Liver (tissue), 9 donors: Measurements from ENCODE around the gene AMZ1. TPM values are rescaled to one million over a fixed set of nuclear protein-coding genes. Genes with fewer than 3 reads are reported as not detected.

Source experiments
- DNase-seq: peaks from one replicate; pipeline ENCODE4 v3.0.0-alpha.2; 2017; ENCODE audit warnings: low spot score
- H3K27ac ChIP-seq, 2 donors: one replicate each; pipeline ENCODE4 v1.7.0; 2013; ENCODE audit warnings: inconsistent platforms in 2 of 2, low read length in 2 of 2, control low read depth in 1 of 2, low read depth in 1 of 2, mild to moderate bottlenecking in 1 of 2
- H3K27me3 ChIP-seq, 4 donors: one replicate each; pipeline versions ENCODE4 v1.6.1 to v1.7.0; 2013; ENCODE audit warnings: low read length in 3 of 4, inconsistent platforms in 1 of 4, mild to moderate bottlenecking in 1 of 4, moderate library complexity in 1 of 4; ENCODE audit not compliant: control insufficient read depth in 4 of 4, insufficient read depth in 4 of 4
- H3K36me3 ChIP-seq, 4 donors: one replicate each; pipeline versions ENCODE4 v1.6.1 to v1.7.0; 2013; ENCODE audit warnings: low read length in 3 of 4, mild to moderate bottlenecking in 3 of 4, low read depth in 1 of 4, moderate library complexity in 1 of 4; ENCODE audit not compliant: control insufficient read depth in 4 of 4, insufficient read depth in 3 of 4
- H3K4me1 ChIP-seq, 4 donors: one replicate each; pipeline versions ENCODE4 v1.6.1 to v1.7.0; 2013; ENCODE audit warnings: low read length in 3 of 4, mild to moderate bottlenecking in 3 of 4, moderate library complexity in 1 of 4; ENCODE audit not compliant: control insufficient read depth in 4 of 4, insufficient read depth in 4 of 4
- H3K4me3 ChIP-seq, 3 donors: one replicate each; pipeline versions ENCODE4 v1.6.1 to v1.7.0; 2013; ENCODE audit warnings: low read length in 3 of 3, control low read depth in 1 of 3, low read depth in 1 of 3, mild to moderate bottlenecking in 1 of 3
- H3K9ac ChIP-seq, 2 donors: one replicate each; pipeline ENCODE4 v1.7.0; 2013; ENCODE audit warnings: low read length in 2 of 2, mild to moderate bottlenecking in 2 of 2, moderate library complexity in 2 of 2, control low read depth in 1 of 2, low read depth in 1 of 2
- H3K9me3 ChIP-seq, 4 donors: one replicate each; pipeline versions ENCODE4 v1.6.1 to v1.7.0; 2013; ENCODE audit warnings: low read length in 3 of 4; ENCODE audit not compliant: control insufficient read depth in 4 of 4
- ATF3 ChIP-seq: IDR thresholded peaks from 2 replicates; pipeline ENCODE4 v1.6.1; 2016; ENCODE audit warnings: antibody characterized with exemption
- CTCF ChIP-seq: fragments of 150-350 bp; IDR thresholded peaks from 2 replicates; pipeline ENCODE4 v1.5.1; 2017; ENCODE audit warnings: improper control_type of control experiment, low read depth, low read length; ENCODE audit not compliant: missing input control
- EGR1 ChIP-seq, 2 donors: IDR thresholded peaks; 2 replicates each; pipeline ENCODE4 v1.6.1; 2016 to 2018; ENCODE audit warnings: antibody characterized with exemption in 2 of 2, low read depth in 2 of 2
- FOXA1 ChIP-seq: IDR thresholded peaks from 2 replicates; pipeline ENCODE4 v1.6.1; 2016; ENCODE audit warnings: antibody characterized with exemption
- FOXA2 ChIP-seq: IDR thresholded peaks from 2 replicates; pipeline ENCODE4 v1.6.1; 2016; ENCODE audit warnings: antibody characterized with exemption
- GABPA ChIP-seq, 2 donors: IDR thresholded peaks in 1 of 2; conservative IDR thresholded peaks in 1 of 2; 2 replicates each; pipeline ENCODE4 v1.6.1; 2016; ENCODE audit warnings: antibody characterized with exemption in 2 of 2, mild to moderate bottlenecking in 1 of 2, moderate library complexity in 1 of 2
- HNF4A ChIP-seq, 2 donors: conservative IDR thresholded peaks; 2 replicates each; pipeline ENCODE4 v1.6.1; 2016; ENCODE audit warnings: antibody characterized with exemption in 2 of 2, mild to moderate bottlenecking in 2 of 2
- HNF4G ChIP-seq: IDR thresholded peaks from 2 replicates; pipeline ENCODE4 v1.6.1; 2016; ENCODE audit warnings: antibody characterized with exemption
- JUND ChIP-seq, 2 donors: IDR thresholded peaks; 2 replicates each; pipeline ENCODE4 v1.6.1; 2016; ENCODE audit warnings: antibody characterized with exemption in 2 of 2
- MAX ChIP-seq: IDR thresholded peaks from 2 replicates; pipeline ENCODE4 v1.6.1; 2016; ENCODE audit warnings: antibody characterized with exemption
- NR2F2 ChIP-seq: IDR thresholded peaks from 2 replicates; pipeline ENCODE4 v1.6.1; 2016; ENCODE audit warnings: antibody characterized with exemption
- RAD21 ChIP-seq, 2 donors: IDR thresholded peaks; 2 replicates each; pipeline ENCODE4 v1.6.1; 2016; ENCODE audit warnings: antibody characterized with exemption in 2 of 2, mild to moderate bottlenecking in 2 of 2
- REST ChIP-seq: IDR thresholded peaks from 2 replicates; pipeline ENCODE4 v1.6.1; 2016; ENCODE audit warnings: antibody characterized with exemption, mild to moderate bottlenecking
- SP1 ChIP-seq: IDR thresholded peaks from 2 replicates; pipeline ENCODE4 v1.6.1; 2018; ENCODE audit warnings: antibody characterized with exemption, mild to moderate bottlenecking
- TAF1 ChIP-seq: conservative IDR thresholded peaks from 2 replicates; pipeline ENCODE4 v1.6.1; 2016; ENCODE audit warnings: antibody characterized with exemption, mild to moderate bottlenecking
- YY1 ChIP-seq: IDR thresholded peaks from 2 replicates; pipeline ENCODE4 v1.6.1; 2016; ENCODE audit warnings: antibody characterized with exemption, mild to moderate bottlenecking
- WGBS: extraction: QIAGEN DNeasy Blood & Tissue Kit; methylation state at CpG from one replicate; pipeline ENCODE4 v1.1.7; 2013; 5-methylcytosine and 5-hydroxymethylcytosine counted together
- polyA plus RNA-seq, 2 donors: library from polyadenylated mRNA; stranded (reverse) in 1 of 2; unstranded in 1 of 2; fragments of 200-250 nt in 1 of 2; fragments of >200 nt in 1 of 2; fragmentation: Nextera tagmentation in 1 of 2; extraction: Ambion mirVana in 1 of 2; gene quantifications; one replicate each; pipeline versions ENCODE4 v1.2.1 to v1.2.3, GENCODE V29; 2013 to 2015
- total RNA-seq, 2 donors: library from RNA; depleted of rRNA; stranded (reverse); fragments of >200 nt; gene quantifications; one replicate each; pipeline ENCODE4 v1.2.3, GENCODE V29; 2014
- donor health status: healthy.
- donor health status: healthy.
- donor health status: healthy.
- donor health status: healthy.
- donor health status: healthy.

AMZ1 gene
- total and polyA plus RNA-seq, 4 donors, result 0.10 to 1.3 (median 1.1) TPM; not detected in 1

GRCh38 chr7:2651847-2652735, 35.9 kb upstream of the AMZ1 start:
- TF ChIP-seq CTCF (no peak), REST (no peak), MAX (no peak), EGR1 (IDR thresholded peaks at IDR 0.05; ENCODE audit: low read depth in 2 of 2) (no peak), HNF4A (conservative IDR thresholded peaks at IDR 0.05) (no peak), JUND (IDR thresholded peaks at IDR 0.05) (no peak), GABPA (IDR thresholded peaks at IDR 0.05 in 1 of 2, conservative IDR thresholded peaks at IDR 0.05 in 1 of 2) (no peak), SP1 (no peak), YY1 (no peak), ATF3 (no peak), TAF1 (no peak), RAD21 (IDR thresholded peaks at IDR 0.05) (no peak), NR2F2 (no peak), FOXA1 (no peak)
- Histone ChIP-seq H3K4me3 (no peak overlapping the region), H3K27ac (no peak overlapping the region), H3K4me1 (no peaks in the 10 kb centered on the region), H3K36me3 (peaks cover 0 to 22% (median 8%) of the 10 kb centered on the region in 4 donors), H3K27me3 (no peaks in the 10 kb centered on the region), H3K9ac (no peak overlapping the region), H3K9me3 (no peaks in the 10 kb centered on the region)
- no peak for DNase-seq
- whole genome bisulfite sequencing, result 94% methylated on average over 28 of the region's 28 CpGs

GRCh38 chr7:2652736-2653060, 35.3 kb upstream of the AMZ1 start:
- Histone ChIP-seq H3K36me3 (peaks cover 0 to 18% (median 7%) of the 10 kb centered on the region in 4 donors), H3K4me3 (no peak overlapping the region), H3K4me1 (no peaks in the 10 kb centered on the region), H3K27ac (no peak overlapping the region), H3K9me3 (no peaks in the 10 kb centered on the region), H3K9ac (no peak overlapping the region), H3K27me3 (no peaks in the 10 kb centered on the region)
- 95% methylated on average over 12 of the region's 12 CpGs for WGBS
- no peak for DNase-seq
- TF ChIP-seq TAF1, result no peak
- no peak for TF ChIP-seq HNF4G
- no peak for TF ChIP-seq GABPA (IDR thresholded peaks at IDR 0.05 in 1 of 2, conservative IDR thresholded peaks at IDR 0.05 in 1 of 2)
- TF ChIP-seq FOXA2, result no peak
- TF ChIP-seq YY1, result no peak
- TF ChIP-seq NR2F2, result no peak
- no peak for TF ChIP-seq CTCF
- TF ChIP-seq ATF3, result no peak
- no peak for TF ChIP-seq EGR1 (IDR thresholded peaks at IDR 0.05; ENCODE audit: low read depth in 2 of 2)
- no peak for TF ChIP-seq REST
- no peak for TF ChIP-seq HNF4A (conservative IDR thresholded peaks at IDR 0.05)
- TF ChIP-seq RAD21 (IDR thresholded peaks at IDR 0.05), result no peak
